H1 (cell line): ENCODE data around the gene PACS1. TPM values are rescaled to one million over a fixed set of nuclear protein-coding genes. Genes with fewer than 3 reads are reported as not detected.

Experiments
- CTCF ChIA-PET: fragments of 300-600 bp; sonication (Branson Sonifier 250); formaldehyde crosslinking; loops from one replicate; lab custom pipeline; 2021; ENCODE audit not compliant: partially characterized antibody; lab: Charles Lee
- POLR2A ChIA-PET: fragments of 300-600 bp; sonication (Branson Sonifier 250); formaldehyde crosslinking; loops from one replicate; lab custom pipeline; 2021; ENCODE audit warnings: inconsistent platforms; ENCODE audit not compliant: partially characterized antibody; lab: Charles Lee
- DNase-seq, 2 experiments: peaks; one replicate each; pipeline versions ENCODE4 v3.0.0 to v3.0.0-alpha.2; 2010 to 2022; ENCODE audit warnings: low spot score in 2 of 2, low read depth in 1 of 2, mixed read lengths in 1 of 2
- FAIRE-seq: peaks from 2 replicates; lab custom pipeline; 2011; peaks lifted over from hg19 to GRCh38; lab: Jason Lieb, UNC
- H2AFZ ChIP-seq: 2 replicates; pipeline ENCODE4 v1.8.1; 2012; ENCODE audit warnings: low read length, inconsistent platforms
- H2AK5ac ChIP-seq: 2 replicates; pipeline ENCODE4 v1.6.1; 2013; ENCODE audit warnings: low read depth, low read length
- H2BK120ac ChIP-seq: replicated peaks from 2 replicates; pipeline ENCODE3; 2013; ENCODE audit warnings: low read depth, low read length, inconsistent platforms
- H2BK12ac ChIP-seq: 2 replicates; pipeline ENCODE4 v1.6.1; 2013; ENCODE audit warnings: low read depth, low read length
- H2BK15ac ChIP-seq: 2 replicates; pipeline ENCODE4 v1.6.1; 2013; ENCODE audit warnings: low read length
- H2BK20ac ChIP-seq: 2 replicates; pipeline ENCODE4 v1.6.1; 2013; ENCODE audit warnings: low read length
- H2BK5ac ChIP-seq: 2 replicates; pipeline ENCODE4 v1.6.1; 2013; ENCODE audit warnings: low read depth, low read length
- H3K14ac ChIP-seq: 2 replicates; pipeline ENCODE4 v1.6.1; 2013; ENCODE audit warnings: inconsistent platforms; ENCODE audit not compliant: insufficient read length
- H3K18ac ChIP-seq: 2 replicates; pipeline ENCODE4 v1.6.1; 2013; ENCODE audit warnings: low read length; ENCODE audit errors: extremely low read depth
- H3K23ac ChIP-seq: 2 replicates; pipeline ENCODE4 v1.6.1; 2013; ENCODE audit warnings: inconsistent platforms; ENCODE audit not compliant: insufficient read length
- H3K23me2 ChIP-seq: 2 replicates; pipeline ENCODE4 v1.6.1; 2013; ENCODE audit warnings: low read depth, low read length
- H3K27ac ChIP-seq: 2 replicates; pipeline ENCODE4 v1.6.1; 2011; ENCODE audit warnings: low read depth, low read length, inconsistent platforms
- H3K27me3 ChIP-seq, 4 experiments: replicated peaks in 1 of 4; 1 replicate in 1 of 4; 2 replicates in 3 of 4; pipeline versions ENCODE4 v1.6.1 to v1.8.1; 2011 to 2013; ENCODE audit warnings: low read length in 3 of 4, mild to moderate bottlenecking in 3 of 4, inconsistent platforms in 2 of 4, mixed read lengths in 2 of 4, moderate library complexity in 1 of 4; ENCODE audit not compliant: control insufficient read depth in 3 of 4, insufficient read depth in 3 of 4; ENCODE audit errors: extremely low read depth in 1 of 4
- H3K36me3 ChIP-seq, 4 experiments: 2 replicates each; pipeline versions ENCODE4 v1.6.1 to v1.8.1; 2011 to 2013; ENCODE audit warnings: mild to moderate bottlenecking in 4 of 4, low read length in 3 of 4, moderate library complexity in 2 of 4, control low read depth in 1 of 4, inconsistent platforms in 1 of 4; ENCODE audit not compliant: insufficient read depth in 4 of 4, control insufficient read depth in 2 of 4
- H3K4ac ChIP-seq: replicated peaks from 2 replicates; pipeline ENCODE3; 2013; ENCODE audit warnings: low read length, low read depth, mixed read lengths, inconsistent platforms; ENCODE audit not compliant: insufficient read length
- H3K4me1 ChIP-seq, 4 experiments: replicated peaks in 1 of 4; 1 replicate in 1 of 4; 2 replicates in 3 of 4; pipeline versions ENCODE4 v1.6.1 to v1.8.1; 2011 to 2013; ENCODE audit warnings: low read length in 3 of 4, inconsistent platforms in 2 of 4, mixed read lengths in 1 of 4; ENCODE audit not compliant: insufficient read depth in 4 of 4, control insufficient read depth in 3 of 4
- H3K4me2 ChIP-seq, 2 experiments: 2 replicates each; pipeline versions ENCODE4 v1.6.1 to v1.8.1; 2011 to 2013; ENCODE audit warnings: low read depth in 2 of 2, low read length in 2 of 2, control low read depth in 1 of 2, inconsistent platforms in 1 of 2, mild to moderate bottlenecking in 1 of 2; ENCODE audit not compliant: insufficient read depth in 1 of 2
- H3K4me3 ChIP-seq, 4 experiments: fragments of 200-600, 300-600 bp in 1 of 4; sonication (generic), shearing (Covaris generic), sonication (Bioruptor Twin) in 1 of 4; 2 replicates each; pipeline versions ENCODE4 v1.5.1 to v1.8.1; 2011 to 2016; ENCODE audit warnings: low read length in 4 of 4, low read depth in 3 of 4, control low read depth in 2 of 4, inconsistent platforms in 2 of 4, mild to moderate bottlenecking in 2 of 4, mixed read lengths in 1 of 4, moderate library complexity in 1 of 4; ENCODE audit not compliant: insufficient read depth in 2 of 4; ENCODE audit errors: extremely low read depth in 1 of 4
- H3K56ac ChIP-seq: replicated peaks from 2 replicates; pipeline ENCODE3; 2013; ENCODE audit warnings: low read depth, mild to moderate bottlenecking, mixed read lengths, low read length, inconsistent platforms; ENCODE audit not compliant: insufficient read length
- H3K79me1 ChIP-seq: 2 replicates; pipeline ENCODE4 v1.6.1; 2013; ENCODE audit warnings: low read depth, low read length, control low read depth
- H3K79me2 ChIP-seq, 2 experiments: 2 replicates each; pipeline versions ENCODE4 v1.6.1 to v1.8.1; 2012 to 2013; ENCODE audit warnings: low read length in 2 of 2, mild to moderate bottlenecking in 2 of 2, inconsistent platforms in 1 of 2; ENCODE audit not compliant: insufficient read depth in 2 of 2, control insufficient read depth in 1 of 2
- H3K9ac ChIP-seq, 4 experiments: replicated peaks in 1 of 4; 1 replicate in 1 of 4; 2 replicates in 3 of 4; pipeline versions ENCODE4 v1.6.1 to v1.8.1; 2011 to 2013; ENCODE audit warnings: low read depth in 3 of 4, low read length in 3 of 4, control low read depth in 2 of 4, mild to moderate bottlenecking in 2 of 4, moderate library complexity in 2 of 4, inconsistent platforms in 1 of 4; ENCODE audit errors: extremely low read depth in 1 of 4
- H3K9me3 ChIP-seq, 2 experiments: 2 replicates each; pipeline versions ENCODE4 v1.6.1 to v1.8.1; 2012 to 2013; ENCODE audit warnings: mild to moderate bottlenecking in 2 of 2, moderate library complexity in 2 of 2, control low read depth in 1 of 2, inconsistent platforms in 1 of 2, low read depth in 1 of 2, low read length in 1 of 2, mixed read lengths in 1 of 2; ENCODE audit not compliant: insufficient read depth in 2 of 2
- H4K20me1 ChIP-seq, 2 experiments: replicated peaks in 1 of 2; 2 replicates each; pipeline versions ENCODE3 to v1.8.1; 2011 to 2013; ENCODE audit warnings: inconsistent platforms in 2 of 2, low read length in 2 of 2, mild to moderate bottlenecking in 1 of 2; ENCODE audit not compliant: insufficient read depth in 2 of 2, control insufficient read depth in 1 of 2
- H4K5ac ChIP-seq: 2 replicates; pipeline ENCODE4 v1.6.1; 2013; ENCODE audit warnings: low read length, low read depth, mixed read lengths, inconsistent platforms; ENCODE audit not compliant: insufficient read length
- H4K8ac ChIP-seq: 2 replicates; pipeline ENCODE4 v1.8.0; 2013; ENCODE audit warnings: mild to moderate bottlenecking, moderate library complexity, low read length, inconsistent platforms; ENCODE audit not compliant: insufficient read depth; ENCODE audit errors: extremely low read depth
- H4K91ac ChIP-seq: replicated peaks from 2 replicates; pipeline ENCODE3; 2013; ENCODE audit warnings: low read length, mixed read lengths, inconsistent platforms; ENCODE audit not compliant: insufficient read length
- CTBP2 ChIP-seq: IDR thresholded peaks from 2 replicates; pipeline ENCODE4 v1.7.0; 2011; ENCODE audit warnings: borderline replicate concordance, mild to moderate bottlenecking, moderate library complexity, mixed read lengths, low read length; ENCODE audit not compliant: insufficient read depth, insufficient read length
- GABPA ChIP-seq: IDR thresholded peaks from 2 replicates; pipeline ENCODE4 v1.6.1; 2011; ENCODE audit warnings: mild to moderate bottlenecking, low read length, moderate library complexity, borderline replicate concordance; ENCODE audit not compliant: insufficient read depth
- MAFK ChIP-seq: IDR thresholded peaks from 2 replicates; pipeline ENCODE4 v1.6.1; 2012; ENCODE audit warnings: low read depth, mild to moderate bottlenecking, improper control_type of control experiment, low read length
- POLR2AphosphoS5 ChIP-seq: IDR thresholded peaks from 2 replicates; pipeline ENCODE4 v1.6.1; 2011; ENCODE audit warnings: low read depth, low read length
- SP1 ChIP-seq: IDR thresholded peaks from 2 replicates; pipeline ENCODE4 v1.6.1; 2011; ENCODE audit warnings: low read depth, low read length
- SP2 ChIP-seq: IDR thresholded peaks from 2 replicates; pipeline ENCODE4 v1.6.1; 2012; ENCODE audit warnings: mild to moderate bottlenecking, low read length, inconsistent platforms
- SP4 ChIP-seq: IDR thresholded peaks from 2 replicates; pipeline ENCODE4 v1.6.1; 2012; ENCODE audit warnings: low read length, inconsistent platforms
- SUZ12 ChIP-seq: fragments of 200-600 bp; sonication (generic); IDR thresholded peaks from 2 replicates; pipeline ENCODE4 v1.6.1; 2012; ENCODE audit warnings: mild to moderate bottlenecking, inconsistent platforms, low read length, moderate library complexity, mixed read lengths
- TAF1 ChIP-seq: IDR thresholded peaks from 2 replicates; pipeline ENCODE4 v1.6.1; 2011; ENCODE audit warnings: mild to moderate bottlenecking, low read depth, low read length
- WGBS, 2 experiments: shearing (Covaris generic) in 1 of 2; methylation state at CpG; one replicate each; pipeline versions ENCODE4 v1.1.6 to v1.1.7; 2013 to 2015; ENCODE audit warnings: low lambda C conversion rate in 2 of 2, mixed read lengths in 2 of 2, inconsistent platforms in 1 of 2, low coverage in 1 of 2, missing lambda C conversion rate in 1 of 2; ENCODE audit not compliant: insufficient replicate concordance in 2 of 2, insufficient coverage in 1 of 2, insufficient read length in 1 of 2; ENCODE audit errors: extremely low coverage in 1 of 2, missing lambda C conversion rate in 1 of 2; 5-methylcytosine and 5-hydroxymethylcytosine counted together
- polyA plus RNA-seq, 7 experiments: library from polyadenylated mRNA; depleted of rRNA in 3 of 7; stranded (reverse) in 5 of 7; unstranded in 2 of 7; fragments of >200 nt in 5 of 7; fragments of 200-250 nt in 2 of 7; gene quantifications; 1 replicate in 5 of 7; 2 replicates in 1 of 7; 4 replicates in 1 of 7; pipeline versions ENCODE4 v1.2.1 to v1.2.3, GENCODE V29; 2011 to 2013; ENCODE audit warnings: missing spikeins in 2 of 7, mixed read lengths in 2 of 7
- total RNA-seq: library from RNA; stranded (reverse); fragmentation: NEBNext Ultra II Directional; extraction: Animal tissue kit (Norgen Biotek cat#: 25700); gene quantifications from 2 replicates; pipeline ENCODE4 v1.2.1, GENCODE V29; 2021
- TF ChIP-seq, protein P1 (sequence below): IDR thresholded peaks from 2 replicates; pipeline ENCODE4 v1.6.1; 2011; ENCODE audit warnings: low read depth, mild to moderate bottlenecking, low read length; ENCODE audit not compliant: insufficient read depth
- TF ChIP-seq, protein P2 (sequence below): IDR thresholded peaks from 2 replicates; pipeline ENCODE4 v1.6.1; 2012; ENCODE audit warnings: low read length, inconsistent platforms

The PACS1 gene
- total and polyA plus RNA-seq, 2 of the 8 experiments (the other 6 are each of a cell fraction or from before 2014, with no cell fraction given) = 11.5 to 36.0 TPM

DNA sequence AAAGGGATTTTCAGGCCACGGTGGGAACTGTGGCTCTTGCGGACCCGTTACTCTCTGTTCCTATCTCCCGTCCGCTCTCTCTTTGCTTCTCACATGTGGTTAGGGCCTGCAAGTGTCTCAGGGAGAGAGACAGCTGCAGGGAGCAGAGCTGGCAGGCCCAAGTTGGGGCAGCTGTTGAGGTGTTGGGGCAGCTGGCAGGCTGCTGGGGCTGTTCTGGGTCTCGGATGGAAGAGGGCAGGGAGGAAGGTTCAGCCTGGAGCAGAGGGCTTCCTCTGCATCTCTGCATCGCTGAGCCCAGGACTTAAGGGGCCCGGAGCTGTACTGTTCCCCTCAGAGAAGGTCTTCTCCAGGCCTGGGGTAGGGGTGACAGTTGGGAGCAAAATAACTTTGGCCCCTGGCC is 205.3 kb downstream of the PACS1 start:
- no peak for FAIRE-seq
- 91% methylated on average over 8 of the region's 8 CpGs; no CpG with 5 or more reads in 1 of the 2 experiments for WGBS, 2 experiments
- CTCF ChIA-PET = interaction anchor here (1.5 kb wide), 1 partner anchor 37 kb away, joined by 4 read pairs; no protein-coding TSS in a partner anchor
- TF ChIP-seq GABPA (no peak), SUZ12 (no peak), CTBP2 (no peak), SP1 (no peak), POLR2AphosphoS5 (no peak), SP2 (no peak), SP4 (no peak), MAFK (no peak), TAF1 (no peak)
- TF ChIP-seq, protein P1, sequence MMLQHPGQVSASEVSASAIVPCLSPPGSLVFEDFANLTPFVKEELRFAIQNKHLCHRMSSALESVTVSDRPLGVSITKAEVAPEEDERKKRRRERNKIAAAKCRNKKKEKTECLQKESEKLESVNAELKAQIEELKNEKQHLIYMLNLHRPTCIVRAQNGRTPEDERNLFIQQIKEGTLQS = no peak
- TF ChIP-seq, protein P2, sequence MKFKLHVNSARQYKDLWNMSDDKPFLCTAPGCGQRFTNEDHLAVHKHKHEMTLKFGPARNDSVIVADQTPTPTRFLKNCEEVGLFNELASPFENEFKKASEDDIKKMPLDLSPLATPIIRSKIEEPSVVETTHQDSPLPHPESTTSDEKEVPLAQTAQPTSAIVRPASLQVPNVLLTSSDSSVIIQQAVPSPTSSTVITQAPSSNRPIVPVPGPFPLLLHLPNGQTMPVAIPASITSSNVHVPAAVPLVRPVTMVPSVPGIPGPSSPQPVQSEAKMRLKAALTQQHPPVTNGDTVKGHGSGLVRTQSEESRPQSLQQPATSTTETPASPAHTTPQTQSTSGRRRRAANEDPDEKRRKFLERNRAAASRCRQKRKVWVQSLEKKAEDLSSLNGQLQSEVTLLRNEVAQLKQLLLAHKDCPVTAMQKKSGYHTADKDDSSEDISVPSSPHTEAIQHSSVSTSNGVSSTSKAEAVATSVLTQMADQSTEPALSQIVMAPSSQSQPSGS = no peak

More for the DNA sequence above, 205.3 kb downstream of the PACS1 start:
- H2BK15ac ChIP-seq = no peak overlapping the region
- H3K4me1 ChIP-seq = peaks cover 0 to 12% (median 3%) of the 10 kb centered on the region in 4 experiments; a peak in 5 of 7 replicates
- no peak overlapping the region for H3K4ac ChIP-seq
- H3K27ac ChIP-seq = no peak overlapping the region
- H2BK120ac ChIP-seq = no peak overlapping the region
- no peak overlapping the region for H2BK20ac ChIP-seq
- no peak overlapping the region for H4K8ac ChIP-seq
- H3K23ac ChIP-seq = no peak overlapping the region
- H3K56ac ChIP-seq = no peak overlapping the region
- POLR2A ChIA-PET = interaction anchor here (1.2 kb wide), 1 partner anchor 11 kb away, joined by 3 read pairs; no protein-coding TSS in a partner anchor
- peaks cover 4 to 32% (median 15%) of the 10 kb centered on the region in 4 experiments for H3K36me3 ChIP-seq
- no peak overlapping the region for H3K4me2 ChIP-seq
- no peak overlapping the region for H3K4me3 ChIP-seq
- H3K9me3 ChIP-seq = no peaks in the 10 kb centered on the region
- no peak overlapping the region for H4K5ac ChIP-seq
- H3K79me1 ChIP-seq = peaks cover 5% of the 10 kb centered on the region; the same call in 1 of the 2 replicates
- peaks cover 0 to 6% of the 10 kb centered on the region in 2 experiments; a peak in 1 of 4 replicates for H3K79me2 ChIP-seq
- H2BK5ac ChIP-seq = no peak overlapping the region
- no peak overlapping the region for H2BK12ac ChIP-seq
- H3K27me3 ChIP-seq = peaks cover 0 to 4% (median under 1%) of the 10 kb centered on the region in 4 experiments; a peak in 2 of 7 replicates
- no peak overlapping the region for H4K91ac ChIP-seq
- H3K23me2 ChIP-seq = peaks cover 4% of the 10 kb centered on the region; the same call in 1 of the 2 replicates
- peaks cover 0 to 6% of the 10 kb centered on the region in 2 experiments for H4K20me1 ChIP-seq
- H3K9ac ChIP-seq = no peak overlapping the region
- H2AFZ ChIP-seq = no peak overlapping the region
- no peak overlapping the region for H3K14ac ChIP-seq
- DNase-seq = no peak
- H2AK5ac ChIP-seq = no peak overlapping the region
- no peak overlapping the region for H3K18ac ChIP-seq
